Vagina (tissue), 2 donors: ENCODE measurements around the gene MPPED2. TPM values are rescaled to one million over a fixed set of nuclear protein-coding genes. Genes with fewer than 3 reads are reported as not detected.
"Not testable (repeated sequence)": the region's sequence is repeated elsewhere in the genome, so short reads cannot be mapped to it uniquely, and the experiment has no call there.

ENCODE experiments used
- DNase-seq, 2 donors: peaks; one replicate each; pipeline ENCODE4 v3.0.0-alpha.2; 2017; ENCODE audit errors: extremely low spot score in 2 of 2
- H3K27ac ChIP-seq: fragments of 200-600 bp; sonication (generic); one replicate; pipeline ENCODE4 v1.5.1; 2019
- H3K27me3 ChIP-seq: fragments of 200-600 bp; sonication (generic); one replicate; pipeline ENCODE4 v1.5.1; 2019
- H3K36me3 ChIP-seq, 2 donors: fragments of 200-600 bp; sonication (generic); one replicate each; pipeline ENCODE4 v1.5.1; 2017 to 2019
- H3K4me1 ChIP-seq: fragments of 200-600 bp; sonication (generic); one replicate; pipeline ENCODE4 v1.5.1; 2019
- H3K4me3 ChIP-seq, 2 donors: fragments of 200-600 bp; sonication (generic); 1 replicate in 1 of 2; 2 replicates in 1 of 2; pipeline ENCODE4 v1.5.1; 2016 to 2019
- H3K9me3 ChIP-seq: fragments of 200-600 bp; sonication (generic); one replicate; pipeline ENCODE4 v1.5.1; 2019
- CTCF ChIP-seq, 3 experiments: fragments of 450-650 bp in 2 of 3; fragments of 200-600 bp in 1 of 3; sonication (generic) in 1 of 3; IDR thresholded peaks; one replicate each; pipeline ENCODE4 v1.5.1; 2017 to 2019; ENCODE audit warnings: antibody characterized with exemption in 3 of 3, mild to moderate bottlenecking in 2 of 3, moderate library complexity in 2 of 3
- POLR2A ChIP-seq, 2 donors: fragments of 450-650 bp; IDR thresholded peaks; one replicate each; pipeline ENCODE4 v1.6.1; 2017; ENCODE audit warnings: antibody characterized with exemption in 2 of 2, mild to moderate bottlenecking in 2 of 2, moderate library complexity in 2 of 2
- POLR2AphosphoS5 ChIP-seq, 2 donors: sonication (generic); formaldehyde crosslinking; IDR thresholded peaks; one replicate each; pipeline ENCODE4 v1.9.0; 2017; ENCODE audit warnings: antibody characterized with exemption in 2 of 2, mild to moderate bottlenecking in 2 of 2, low read depth in 1 of 2; ENCODE audit not compliant: insufficient read depth in 1 of 2
- intact Hi-C: fragments of 100-400 bp; cut with DNase I; formaldehyde crosslinking; loops from one replicate; pipeline ENCODE4 v1.15.1; 2023
- total RNA-seq: library from RNA; depleted of rRNA; stranded (reverse); fragments of >200 nt; gene quantifications from one replicate; pipeline ENCODE4 v1.2.3, GENCODE V29; 2016

Gene MPPED2
- total RNA-seq, 1 donor from 2014 or later = 4.4 TPM

DNA sequence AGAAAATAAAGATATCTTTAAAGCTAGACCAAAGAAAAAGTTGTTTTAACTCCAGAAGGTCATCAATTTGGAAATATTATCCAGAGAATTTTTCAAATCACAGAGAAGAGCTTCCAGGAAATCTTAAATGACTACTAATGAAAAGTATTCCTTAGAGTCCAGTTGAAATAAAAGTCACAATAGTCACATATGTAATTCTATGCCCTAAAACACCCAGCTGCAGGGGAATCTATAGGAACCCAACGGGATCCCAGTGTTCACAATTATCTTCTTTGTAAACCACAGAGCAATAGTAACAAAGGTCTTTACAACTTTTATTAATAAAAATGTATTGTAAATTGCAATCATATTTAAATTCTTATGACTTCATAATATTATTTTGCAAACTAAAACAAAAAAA lies 27.1 kb downstream of the MPPED2 start:
- Histone ChIP-seq H3K4me3 (no peak overlapping the region), H3K27me3 (no peaks in the 10 kb centered on the region), H3K9me3 (no peaks in the 10 kb centered on the region), H3K36me3 (no peaks in the 10 kb centered on the region), H3K4me1 (no peaks in the 10 kb centered on the region), H3K27ac (no peak overlapping the region)
- DNase-seq = no peak
- TF ChIP-seq POLR2A (IDR thresholded peaks at IDR 0.05) (no peak), CTCF (IDR thresholded peaks at IDR 0.05) (no peak), POLR2AphosphoS5 (IDR thresholded peaks at IDR 0.05; ENCODE audit: insufficient read depth in 1 of 2, low read depth in 1 of 2) (no peak)
- intact Hi-C loops = no loop called here

GRCh38 chr11:30554587-30554986 lies 31.6 kb downstream of the MPPED2 start:
- H3K4me3 ChIP-seq, H3K4me1 ChIP-seq, H3K9me3 ChIP-seq, DNase-seq, intact Hi-C loops, H3K27me3 ChIP-seq, H3K36me3 ChIP-seq, H3K27ac ChIP-seq: not testable (repeated sequence)

GRCh38 chr11:30553521-30554110 lies 32.5 kb downstream of the MPPED2 start:
- intact Hi-C loops = no loop called here
- Histone ChIP-seq H3K36me3 (no peaks in the 10 kb centered on the region), H3K4me1 (peaks cover 9% of the 10 kb centered on the region), H3K27ac (no peak overlapping the region), H3K27me3 (no peaks in the 10 kb centered on the region), H3K9me3 (no peaks in the 10 kb centered on the region), H3K4me3 (no peak overlapping the region)
- TF ChIP-seq CTCF (IDR thresholded peaks at IDR 0.05) = no peak
- TF ChIP-seq POLR2A (IDR thresholded peaks at IDR 0.05) = no peak
- TF ChIP-seq POLR2AphosphoS5 (IDR thresholded peaks at IDR 0.05; ENCODE audit: insufficient read depth in 1 of 2, low read depth in 1 of 2) = no peak
- no peak for DNase-seq

DNA sequence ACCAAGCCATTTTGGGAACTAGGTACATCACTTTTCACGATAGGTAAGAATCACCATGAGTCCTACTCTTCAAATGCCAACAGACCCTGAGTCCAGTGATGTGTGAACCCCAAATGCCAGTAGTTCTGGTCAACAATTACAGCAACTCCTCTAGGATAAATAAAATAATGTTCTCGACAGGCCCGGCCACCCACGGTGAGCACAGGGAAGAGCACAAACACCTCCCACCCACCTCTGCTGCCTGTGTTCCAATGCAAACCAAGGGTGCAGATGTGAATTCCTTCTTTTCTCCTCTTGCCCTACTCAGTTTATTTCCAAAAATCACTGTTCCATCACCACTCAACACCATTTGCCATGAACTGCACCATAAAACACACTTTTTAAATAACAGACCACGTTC lies 33.3 kb downstream of the MPPED2 start:
- H3K4me3 ChIP-seq = no peak overlapping the region
- intact Hi-C loops = no loop called here
- H3K27me3 ChIP-seq = no peaks in the 10 kb centered on the region
- no peaks in the 10 kb centered on the region for H3K36me3 ChIP-seq
- no peak for DNase-seq
- peaks cover 9% of the 10 kb centered on the region for H3K4me1 ChIP-seq
- TF ChIP-seq POLR2AphosphoS5 (IDR thresholded peaks at IDR 0.05; ENCODE audit: insufficient read depth in 1 of 2, low read depth in 1 of 2) = no peak
- no peak for TF ChIP-seq CTCF (IDR thresholded peaks at IDR 0.05)
- TF ChIP-seq POLR2A (IDR thresholded peaks at IDR 0.05) = no peak
- H3K9me3 ChIP-seq = no peaks in the 10 kb centered on the region
- H3K27ac ChIP-seq = no peak overlapping the region

- TF ChIP-seq POLR2AphosphoS5 (IDR thresholded peaks at IDR 0.05; ENCODE audit: insufficient read depth in 1 of 2, low read depth in 1 of 2) = no peak
- TF ChIP-seq CTCF (IDR thresholded peaks at IDR 0.05) = no peak
- no peak for TF ChIP-seq POLR2A (IDR thresholded peaks at IDR 0.05)
- H3K4me1 ChIP-seq = peaks cover 9% of the 10 kb centered on the region
- H3K4me3 ChIP-seq = no peak overlapping the region
- no peak for DNase-seq
- intact Hi-C loops = no loop called here
- no peaks in the 10 kb centered on the region for H3K36me3 ChIP-seq
- peak overlapping the region; percentile 2 for H3K27ac ChIP-seq
- no peaks in the 10 kb centered on the region for H3K9me3 ChIP-seq
- no peaks in the 10 kb centered on the region for H3K27me3 ChIP-seq
These were observed 36.1 kb downstream of the MPPED2 start for GRCh38 chr11:30550022-30550542.
